Measurements from ENCODE around the gene LINC01488. TPM values are rescaled to one million over a fixed set of nuclear protein-coding genes. Genes with fewer than 3 reads are reported as not detected.

LINC01488 gene
- total RNA-seq, 1 donor from 2014 or later, result 1.3 TPM

GRCh38 chr11:69479591-69480271 is 1.7 kb upstream of the LINC01488 start:
- TF ChIP-seq CTCF (IDR thresholded peaks at IDR 0.05; ENCODE audit: unreplicated experiment), result no peak
- no peak for DNase-seq (ENCODE audit: low spot score, unreplicated experiment)
- no peaks in the 10 kb centered on the region for H3K9me3 Mint-ChIP-seq (ENCODE audit: low read depth)
- H3K27me3 Mint-ChIP-seq, result no peaks in the 10 kb centered on the region
- peak overlapping the region; percentile 71 for H3K27ac Mint-ChIP-seq
- no peaks in the 10 kb centered on the region for H3K36me3 Mint-ChIP-seq (ENCODE audit: insufficient read depth)
- H3K4me1 Mint-ChIP-seq (ENCODE audit: low read depth), result peaks cover 22% of the 10 kb centered on the region
- no peak overlapping the region for H3K4me3 Mint-ChIP-seq (ENCODE audit: low read depth)

- Mint-ChIP-seq H3K27ac (peak overlapping the region; percentile 44), H3K9me3 (ENCODE audit: low read depth) (no peaks in the 10 kb centered on the region), H3K36me3 (ENCODE audit: insufficient read depth) (no peaks in the 10 kb centered on the region), H3K4me1 (ENCODE audit: low read depth) (peaks cover 30% of the 10 kb centered on the region), H3K27me3 (no peaks in the 10 kb centered on the region), H3K4me3 (ENCODE audit: low read depth) (no peak overlapping the region)
- no peak for DNase-seq (ENCODE audit: low spot score, unreplicated experiment)
- TF ChIP-seq CTCF (IDR thresholded peaks at IDR 0.05; ENCODE audit: unreplicated experiment), result no peak
Measured at GRCh38 chr11:69480547-69481392, 693 bp upstream of the LINC01488 start.

GRCh38 chr11:69482322-69482721 is 859 bp downstream of the LINC01488 start:
- H3K27ac Mint-ChIP-seq, result no peak overlapping the region
- no peaks in the 10 kb centered on the region for H3K9me3 Mint-ChIP-seq (ENCODE audit: low read depth)
- H3K4me3 Mint-ChIP-seq (ENCODE audit: low read depth), result no peak overlapping the region
- TF ChIP-seq CTCF (IDR thresholded peaks at IDR 0.05; ENCODE audit: unreplicated experiment), result no peak
- peaks cover 30% of the 10 kb centered on the region for H3K4me1 Mint-ChIP-seq (ENCODE audit: low read depth)
- no peak for DNase-seq (ENCODE audit: low spot score, unreplicated experiment)
- H3K27me3 Mint-ChIP-seq, result no peaks in the 10 kb centered on the region
- no peaks in the 10 kb centered on the region for H3K36me3 Mint-ChIP-seq (ENCODE audit: insufficient read depth)

GRCh38 chr11:69483170-69483569 is 1.7 kb downstream of the LINC01488 start:
- Mint-ChIP-seq H3K36me3 (ENCODE audit: insufficient read depth) (no peaks in the 10 kb centered on the region), H3K4me3 (ENCODE audit: low read depth) (no peak overlapping the region)
- TF ChIP-seq CTCF (IDR thresholded peaks at IDR 0.05; ENCODE audit: unreplicated experiment), result no peak

GRCh38 chr11:69483691-69484426 is 2.4 kb downstream of the LINC01488 start:
- Mint-ChIP-seq H3K36me3 (ENCODE audit: insufficient read depth) (no peaks in the 10 kb centered on the region), H3K27me3 (no peaks in the 10 kb centered on the region), H3K9me3 (ENCODE audit: low read depth) (no peaks in the 10 kb centered on the region), H3K4me3 (ENCODE audit: low read depth) (no peak overlapping the region), H3K4me1 (ENCODE audit: low read depth) (peaks cover 30% of the 10 kb centered on the region), H3K27ac (no peak overlapping the region)
- DNase-seq (ENCODE audit: low spot score, unreplicated experiment), result no peak
- no peak for TF ChIP-seq CTCF (IDR thresholded peaks at IDR 0.05; ENCODE audit: unreplicated experiment)

More at GRCh38 chr11:69483170-69483569, 1.7 kb downstream of the LINC01488 start:
- Mint-ChIP-seq H3K27me3 (no peaks in the 10 kb centered on the region), H3K4me1 (ENCODE audit: low read depth) (peaks cover 30% of the 10 kb centered on the region), H3K27ac (no peak overlapping the region), H3K9me3 (ENCODE audit: low read depth) (no peaks in the 10 kb centered on the region)
- DNase-seq (ENCODE audit: low spot score, unreplicated experiment), result no peak

Data from progenitor cell of endocrine pancreas (in vitro differentiated cells).